K562 (cell line): ENCODE measurements around the gene SMIM21. TPM values are rescaled to one million over a fixed set of nuclear protein-coding genes. Genes with fewer than 3 reads are reported as not detected.

Source experiments
- ATAC-seq: fragments of 200-7000 bp; cut with Tn5 transposase; 3 replicates; pipeline ENCODE4 v1.9.1; 2020; ENCODE audit warnings: moderate library complexity
- BruUV-seq: library from RNA; stranded (reverse); fragments of 400-500 nt; replicated peaks from 2 replicates; lab custom pipeline; 2021; lab: Mats Ljungman, UMichigan
- CTCF ChIA-PET: fragments of 300-600 bp; formaldehyde crosslinking; extraction: SDS; loops from one replicate; lab custom pipeline; 2021; ENCODE audit warnings: low intra/inter-chr PET ratio; lab: Yijun Ruan, JAX
- POLR2A ChIA-PET: fragments of 300-600, 350-650 bp; sonication (Branson Sonifier 250); formaldehyde crosslinking; extraction: SDS; loops from one replicate; lab custom pipeline; 2021; ENCODE audit warnings: antibody characterized with exemption, inconsistent platforms; lab: Yijun Ruan, JAX
- DNase-seq, 4 experiments: peaks; one replicate each; pipeline versions ENCODE4 v3.0.0 to v3.0.0-alpha.2; 2011 to 2018; ENCODE audit warnings: low spot score in 3 of 4, mixed read lengths in 3 of 4; ENCODE audit errors: extremely low read depth in 1 of 4
- FAIRE-seq: peaks from 2 replicates; lab custom pipeline; 2011; peaks lifted over from hg19 to GRCh38; lab: Jason Lieb, UNC
- H2AFZ ChIP-seq: 2 replicates; pipeline ENCODE4 v1.6.0; 2011; ENCODE audit warnings: low read depth, low read length, control low read depth, inconsistent platforms
- H3K27ac ChIP-seq: fragments of 200-600 bp; 3 replicates; pipeline ENCODE4 v1.8.0; 2011; ENCODE audit warnings: low read depth, mild to moderate bottlenecking, control low read depth, inconsistent platforms, low read length, moderate library complexity, mixed read lengths; ENCODE audit errors: extremely low read depth
- H3K27me3 ChIP-seq, 2 experiments: fragments of 300-600 bp in 1 of 2; 2 replicates in 1 of 2; 3 replicates in 1 of 2; pipeline versions ENCODE4 v1.6.0 to v1.8.0; 2011; ENCODE audit warnings: inconsistent platforms in 2 of 2, low read length in 2 of 2, mild to moderate bottlenecking in 1 of 2, mixed read lengths in 1 of 2, moderate library complexity in 1 of 2; ENCODE audit not compliant: control insufficient read depth in 2 of 2, insufficient read depth in 2 of 2
- H3K36me3 ChIP-seq: fragments of 300-600 bp; 3 replicates; pipeline ENCODE4 v1.8.0; 2011; ENCODE audit warnings: mild to moderate bottlenecking, low read length, inconsistent platforms; ENCODE audit not compliant: control insufficient read depth, insufficient read depth
- H3K4me1 ChIP-seq, 2 experiments: fragments of 200-600 bp in 1 of 2; replicated peaks in 1 of 2; 2 replicates in 1 of 2; 3 replicates in 1 of 2; pipeline versions ENCODE4 v1.5.1 to v1.8.0; 2011; ENCODE audit warnings: inconsistent platforms in 2 of 2, low read length in 2 of 2, mild to moderate bottlenecking in 1 of 2, mixed read lengths in 1 of 2, moderate library complexity in 1 of 2; ENCODE audit not compliant: control insufficient read depth in 2 of 2, insufficient read depth in 2 of 2
- H3K4me2 ChIP-seq: 2 replicates; pipeline ENCODE4 v1.6.1; 2011; ENCODE audit warnings: low read length, control low read depth, inconsistent platforms, mixed read lengths; ENCODE audit not compliant: insufficient read depth
- H3K4me3 ChIP-seq: fragments of 200-600 bp; sonication (generic), shearing (Covaris generic); 2 replicates; pipeline ENCODE4 v1.5.1; 2016; ENCODE audit warnings: control low read depth, inconsistent platforms
- H3K79me2 ChIP-seq: fragments of 200-600 bp; 3 replicates; pipeline ENCODE4 v1.8.0; 2011; ENCODE audit warnings: low read length, inconsistent platforms; ENCODE audit not compliant: control insufficient read depth, insufficient read depth
- H3K9ac ChIP-seq, 2 experiments: 2 replicates each; pipeline versions ENCODE4 v1.6.0 to v1.6.1; 2011; ENCODE audit warnings: low read depth in 2 of 2, low read length in 2 of 2, control low read depth in 1 of 2, inconsistent platforms in 1 of 2, mild to moderate bottlenecking in 1 of 2, mixed read lengths in 1 of 2; ENCODE audit not compliant: insufficient read depth in 1 of 2
- H3K9me1 ChIP-seq: one replicate; pipeline ENCODE4 v1.6.0; 2011; ENCODE audit warnings: inconsistent platforms, mild to moderate bottlenecking, low read length, moderate library complexity; ENCODE audit not compliant: control insufficient read depth, insufficient read depth
- H3K9me3 ChIP-seq: replicated peaks from 2 replicates; pipeline ENCODE4 v1.5.1; 2011; ENCODE audit warnings: low read depth, low read length, inconsistent platforms; ENCODE audit not compliant: control insufficient read depth, insufficient read depth
- H4K20me1 ChIP-seq: replicated peaks from 2 replicates; pipeline ENCODE4 v1.6.1; 2011; ENCODE audit warnings: low read length, inconsistent platforms, mixed read lengths; ENCODE audit not compliant: control insufficient read depth, insufficient read depth
- CBX5 ChIP-seq: IDR thresholded peaks from 2 replicates; pipeline ENCODE4 v1.6.1; 2014; ENCODE audit warnings: low read depth, borderline replicate concordance
- DLX4 ChIP-seq: fragments of 250-450 bp; sonication (Bioruptor Pico); IDR thresholded peaks from 2 replicates; pipeline ENCODE4 v1.6.1; 2021; ENCODE audit warnings: mild to moderate bottlenecking
- E2F3 ChIP-seq: fragments of 250-450 bp; sonication (Bioruptor Pico); IDR thresholded peaks from 2 replicates; pipeline ENCODE4 v1.4.0; 2020; ENCODE audit warnings: mild to moderate bottlenecking
- HEY1 ChIP-seq: fragments of 250-450 bp; sonication (Bioruptor Pico); IDR thresholded peaks from 2 replicates; pipeline ENCODE4 v1.5.0; 2020; ENCODE audit warnings: mild to moderate bottlenecking, moderate library complexity, borderline replicate concordance
- IRF2 ChIP-seq: sonication (generic); formaldehyde crosslinking; IDR thresholded peaks from 2 replicates; pipeline ENCODE4 v1.8.1; 2022; ENCODE audit warnings: mild to moderate bottlenecking, missing genetic modification reagents
- MCM2 ChIP-seq: fragments of 450-650 bp; IDR thresholded peaks from 2 replicates; pipeline ENCODE4 v1.6.1; 2017; ENCODE audit warnings: low read depth, mild to moderate bottlenecking
- NCOA4 ChIP-seq: fragments of 450-650 bp; IDR thresholded peaks from 2 replicates; pipeline ENCODE4 v1.6.1; 2018; ENCODE audit warnings: mild to moderate bottlenecking; ENCODE audit not compliant: partially characterized antibody
- PCBP2 ChIP-seq: fragments of 200-400 bp; formaldehyde crosslinking; IDR thresholded peaks from 2 replicates; pipeline ENCODE4 v1.6.1; 2018; ENCODE audit warnings: low read length, low read depth, mild to moderate bottlenecking, moderate library complexity; ENCODE audit not compliant: poor library complexity, severe bottlenecking
- PHF8 ChIP-seq: fragments of 200-600 bp; sonication (generic); IDR thresholded peaks from 2 replicates; pipeline ENCODE4 v1.6.1; 2012; ENCODE audit warnings: mixed run types, mild to moderate bottlenecking, inconsistent platforms, low read length, moderate library complexity, borderline replicate concordance
- SIRT6 ChIP-seq: IDR thresholded peaks from one replicate; pipeline ENCODE4 v1.6.1; 2012; ENCODE audit warnings: low read depth, mild to moderate bottlenecking, control low read depth, inconsistent platforms, low read length, moderate library complexity
- SRF ChIP-seq, 2 experiments: fragments of 250-450, 450-650 bp in 1 of 2; sonication (Bioruptor Pico) in 1 of 2; sonication (generic) in 1 of 2; formaldehyde crosslinking; IDR thresholded peaks; 2 replicates each; pipeline versions ENCODE4 v1.5.0 to v1.5.1; 2020 to 2022; ENCODE audit warnings: mild to moderate bottlenecking in 1 of 2, missing genetic modification reagents in 1 of 2
- ZNF511 ChIP-seq: sonication (generic); formaldehyde crosslinking; IDR thresholded peaks from 2 replicates; pipeline ENCODE4 v1.8.0; 2022; ENCODE audit warnings: mild to moderate bottlenecking, missing genetic modification reagents
- ZNF561 ChIP-seq: fragments of 450-650 bp; formaldehyde crosslinking; conservative IDR thresholded peaks from 2 replicates; pipeline ENCODE4 v1.4.0; 2020; ENCODE audit warnings: mild to moderate bottlenecking, moderate library complexity
- WGBS: fragments of 100-300 bp; shearing (Covaris generic); methylation state at CpG from one replicate; pipeline ENCODE4 v1.1.6; 2016; ENCODE audit warnings: low coverage, mixed read lengths; ENCODE audit not compliant: insufficient coverage; ENCODE audit errors: missing lambda C conversion rate; 5-methylcytosine and 5-hydroxymethylcytosine counted together
- in situ Hi-C: fragments of 300-500 bp; cut with MboI; formaldehyde crosslinking; loops from 4 replicates; pipeline ENCODE4 v1.15.0; 2018; ENCODE audit warnings: inconsistent platforms, mixed read lengths
- intact Hi-C: fragments of 100-400 bp; cut with micrococcal nuclease; formaldehyde crosslinking; loops from 2 replicates; pipeline ENCODE4 v1.14.2; 2022
- polyA plus RNA-seq, 8 experiments: library from polyadenylated mRNA; depleted of rRNA in 4 of 8; stranded (reverse) in 5 of 8; unstranded in 3 of 8; fragments of >200 nt; fragmentation: Nextera tagmentation in 2 of 8; fragmentation: Illumina TruSeq in 1 of 8; extraction: Ambion mirVana in 2 of 8; extraction: Trizol in 1 of 8; gene quantifications; 2 replicates each; pipeline versions ENCODE4 v1.2.1 to v1.2.3, GENCODE V29; 2011 to 2014; ENCODE audit warnings: inconsistent platforms in 1 of 8, missing spikeins in 1 of 8
- total RNA-seq, 7 experiments: library from RNA; depleted of rRNA in 6 of 7; stranded (reverse); fragments of >200 nt in 6 of 7; fragmentation: Illumina TruSeq in 2 of 7; extraction: Trizol in 2 of 7; gene quantifications; 2 replicates each; pipeline versions ENCODE4 v1.2.1 to v1.2.3, GENCODE V29; 2011 to 2021; ENCODE audit warnings: low replicate concordance in 1 of 7

Gene SMIM21
- total and polyA plus RNA-seq, 9 of the 15 experiments (the other 6 are each of a cell fraction or from before 2014, with no cell fraction given) = not detected

- no peaks in the 10 kb centered on the region for H3K79me2 ChIP-seq
- no peaks in the 10 kb centered on the region for H3K4me1 ChIP-seq
- no peak overlapping the region for H3K4me2 ChIP-seq
- no peaks in the 10 kb centered on the region for H3K9me3 ChIP-seq
- POLR2A ChIA-PET = no interaction called here
- ATAC-seq (no peak), FAIRE-seq (no peak), DNase-seq (no peak)
- CTCF ChIA-PET = no interaction called here
- no peak overlapping the region for H2AFZ ChIP-seq
- BruUV-seq = no TSS peak
- H3K27me3 ChIP-seq = peaks cover 0 to 14% of the 10 kb centered on the region in 2 experiments; a peak in 1 of 5 replicates
- H3K4me3 ChIP-seq = no peak overlapping the region
- no peaks in the 10 kb centered on the region for H3K9me1 ChIP-seq
- no peak for TF ChIP-seq DLX4 (CRISPR knock-in tag)
- no peak for TF ChIP-seq PCBP2
- TF ChIP-seq SRF (CRISPR knock-in tag; IDR thresholded peaks at IDR 0.05) = no peak
- TF ChIP-seq E2F3 (CRISPR knock-in tag) = no peak
- no peak for TF ChIP-seq ZNF511
- TF ChIP-seq NCOA4 = no peak
- no peak for TF ChIP-seq IRF2 (CRISPR knock-in tag)
- no peak for TF ChIP-seq ZNF561 (CRISPR knock-in tag)
- TF ChIP-seq PHF8 = no peak
- no peak for TF ChIP-seq HEY1 (CRISPR knock-in tag)
- no peak for TF ChIP-seq SIRT6
- no peak for TF ChIP-seq MCM2
- TF ChIP-seq CBX5 = no peak
- 5% methylated on average over 11 of the region's 21 CpGs for WGBS
- no peak overlapping the region for H3K27ac ChIP-seq
- H3K36me3 ChIP-seq = no peaks in the 10 kb centered on the region
- H4K20me1 ChIP-seq = no peaks in the 10 kb centered on the region
- in situ Hi-C loops (no loop called here), intact Hi-C loops (no loop called here)
- no peak overlapping the region for H3K9ac ChIP-seq
These were observed 19.8 kb downstream of the SMIM21 start for GRCh38 chr18:75407468-75408437.
